Measurements from ENCODE around the gene KDM4C. TPM values are rescaled to one million over a fixed set of nuclear protein-coding genes. Genes with fewer than 3 reads are reported as not detected.

The KDM4C gene
- total RNA-seq, 1 donor from 2014 or later: 12.7 TPM

DNA sequence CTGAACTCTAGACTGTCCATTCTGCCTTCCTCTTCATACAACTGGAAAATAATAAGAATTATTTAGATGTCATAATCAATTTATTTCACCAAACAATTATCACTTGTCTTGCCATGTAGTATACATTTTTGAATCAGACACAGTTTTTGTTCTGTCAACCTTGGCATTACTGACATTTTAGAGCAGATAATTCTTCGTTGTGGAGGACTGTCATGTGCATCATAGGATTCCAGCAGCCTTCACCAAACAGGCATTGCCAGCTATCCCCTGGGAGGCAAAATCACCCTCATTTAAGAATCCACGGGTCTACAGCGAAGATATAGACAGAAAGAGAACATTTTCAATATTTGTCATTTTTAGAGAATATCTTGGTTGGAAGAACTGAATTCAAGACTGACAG lies 293.9 kb downstream of the KDM4C start:
- no peak for DNase-seq (ENCODE audit: low spot score in 2 of 2)
- H3K9me3 ChIP-seq: no peaks in the 10 kb centered on the region
- H3K27me3 ChIP-seq: no peaks in the 10 kb centered on the region
- intact Hi-C loops (cut with DNase I): no loop called here
- TF ChIP-seq, protein P1, sequence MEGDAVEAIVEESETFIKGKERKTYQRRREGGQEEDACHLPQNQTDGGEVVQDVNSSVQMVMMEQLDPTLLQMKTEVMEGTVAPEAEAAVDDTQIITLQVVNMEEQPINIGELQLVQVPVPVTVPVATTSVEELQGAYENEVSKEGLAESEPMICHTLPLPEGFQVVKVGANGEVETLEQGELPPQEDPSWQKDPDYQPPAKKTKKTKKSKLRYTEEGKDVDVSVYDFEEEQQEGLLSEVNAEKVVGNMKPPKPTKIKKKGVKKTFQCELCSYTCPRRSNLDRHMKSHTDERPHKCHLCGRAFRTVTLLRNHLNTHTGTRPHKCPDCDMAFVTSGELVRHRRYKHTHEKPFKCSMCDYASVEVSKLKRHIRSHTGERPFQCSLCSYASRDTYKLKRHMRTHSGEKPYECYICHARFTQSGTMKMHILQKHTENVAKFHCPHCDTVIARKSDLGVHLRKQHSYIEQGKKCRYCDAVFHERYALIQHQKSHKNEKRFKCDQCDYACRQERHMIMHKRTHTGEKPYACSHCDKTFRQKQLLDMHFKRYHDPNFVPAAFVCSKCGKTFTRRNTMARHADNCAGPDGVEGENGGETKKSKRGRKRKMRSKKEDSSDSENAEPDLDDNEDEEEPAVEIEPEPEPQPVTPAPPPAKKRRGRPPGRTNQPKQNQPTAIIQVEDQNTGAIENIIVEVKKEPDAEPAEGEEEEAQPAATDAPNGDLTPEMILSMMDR (IDR thresholded peaks at IDR 0.05): no peak
- no peak overlapping the region for H3K4me3 ChIP-seq
- H3K36me3 ChIP-seq: peaks cover 0 to 7% of the 10 kb centered on the region in 2 donors
- no peaks in the 10 kb centered on the region for H3K4me1 ChIP-seq
- no peak overlapping the region for H3K27ac ChIP-seq

DNA sequence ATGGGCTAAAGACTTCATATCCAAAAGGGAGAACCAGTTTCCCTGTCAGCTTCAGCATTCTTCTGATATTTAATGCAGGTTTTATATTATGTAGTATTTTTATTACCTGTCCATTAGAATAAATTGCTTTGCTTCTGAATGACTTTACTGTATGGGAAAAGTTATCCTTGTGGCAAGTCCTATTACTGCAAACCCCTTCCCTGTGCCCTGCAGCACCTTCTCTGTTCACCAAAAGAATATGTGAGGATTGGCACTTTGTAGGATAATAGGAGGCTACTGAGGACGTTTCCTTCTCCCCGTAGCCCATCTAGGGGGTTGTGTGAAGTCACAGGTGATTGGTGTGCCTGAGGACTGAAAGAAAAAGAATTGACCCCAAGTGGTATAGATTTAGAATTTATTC lies 296.1 kb downstream of the KDM4C start:
- TF ChIP-seq, protein P1 (IDR thresholded peaks at IDR 0.05): no peak
- Histone ChIP-seq H3K4me3 (no peak overlapping the region), H3K9me3 (no peaks in the 10 kb centered on the region), H3K36me3 (no peaks in the 10 kb centered on the region), H3K27ac (no peak overlapping the region), H3K27me3 (no peaks in the 10 kb centered on the region), H3K4me1 (no peaks in the 10 kb centered on the region)
- DNase-seq (ENCODE audit: low spot score in 2 of 2): no peak
- intact Hi-C loops (cut with DNase I): no loop called here

DNA sequence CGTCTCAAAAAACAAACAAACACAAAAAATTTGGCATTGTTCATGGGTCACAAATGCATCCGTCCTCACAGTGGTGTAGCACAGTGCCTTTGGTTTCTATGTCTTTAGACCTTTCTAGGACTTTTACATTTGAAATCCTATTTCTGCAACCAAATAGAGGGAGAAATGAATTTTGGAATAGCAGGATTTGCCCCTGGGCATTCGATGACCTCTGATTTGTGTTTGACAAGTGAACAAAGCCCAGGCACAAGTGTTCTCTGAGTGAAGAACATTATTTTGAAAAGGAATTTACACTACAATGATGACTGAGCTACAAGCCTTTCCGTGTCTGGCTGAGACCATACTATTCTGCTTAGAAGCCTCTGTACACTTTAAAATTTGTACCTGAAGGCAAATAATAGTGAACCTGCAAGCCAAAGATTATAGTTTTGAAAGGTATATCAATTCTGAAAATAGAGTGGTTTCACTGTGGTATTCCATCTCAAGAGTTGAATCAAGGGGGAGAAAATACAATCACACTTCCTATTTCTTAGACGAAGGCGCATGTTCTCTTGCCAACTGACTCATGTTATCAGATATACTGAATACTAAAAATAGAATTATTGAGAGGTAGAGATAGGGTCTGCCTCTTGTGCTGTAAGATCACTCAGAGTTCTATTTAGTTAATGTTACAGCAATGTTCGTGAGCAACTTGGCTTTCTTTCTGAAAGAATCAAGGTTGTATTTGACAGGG lies 297.6 kb downstream of the KDM4C start:
- no peak overlapping the region for H3K4me3 ChIP-seq
- H3K27ac ChIP-seq: no peak overlapping the region
- no peaks in the 10 kb centered on the region for H3K27me3 ChIP-seq
- no peaks in the 10 kb centered on the region for H3K36me3 ChIP-seq
- TF ChIP-seq, protein P1 (IDR thresholded peaks at IDR 0.05): no peak
- H3K9me3 ChIP-seq: no peaks in the 10 kb centered on the region
- intact Hi-C loops (cut with DNase I): no loop called here
- no peak for DNase-seq (ENCODE audit: low spot score in 2 of 2)
- H3K4me1 ChIP-seq: no peaks in the 10 kb centered on the region

DNA sequence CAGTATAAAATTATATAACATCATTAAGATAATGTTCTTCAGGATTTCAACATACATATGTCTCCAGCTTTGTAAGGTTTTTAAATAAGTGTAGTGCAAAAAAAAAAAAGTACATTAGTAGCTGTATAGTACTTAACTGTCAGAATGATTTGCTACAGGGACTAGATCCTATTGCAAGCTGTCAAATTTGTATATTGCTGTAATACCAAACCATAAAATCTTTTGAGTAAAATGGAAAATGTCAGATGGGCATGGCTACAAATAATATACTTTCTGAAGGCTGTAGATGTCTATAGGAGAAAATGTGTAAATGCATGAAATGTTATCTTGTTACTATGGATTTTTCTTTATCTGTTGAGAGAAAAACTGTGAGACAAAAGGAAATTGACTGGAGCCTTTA lies 298.5 kb downstream of the KDM4C start:
- intact Hi-C loops (cut with DNase I): no loop called here
- no peaks in the 10 kb centered on the region for H3K9me3 ChIP-seq
- TF ChIP-seq, protein P1 (IDR thresholded peaks at IDR 0.05): no peak

DNA sequence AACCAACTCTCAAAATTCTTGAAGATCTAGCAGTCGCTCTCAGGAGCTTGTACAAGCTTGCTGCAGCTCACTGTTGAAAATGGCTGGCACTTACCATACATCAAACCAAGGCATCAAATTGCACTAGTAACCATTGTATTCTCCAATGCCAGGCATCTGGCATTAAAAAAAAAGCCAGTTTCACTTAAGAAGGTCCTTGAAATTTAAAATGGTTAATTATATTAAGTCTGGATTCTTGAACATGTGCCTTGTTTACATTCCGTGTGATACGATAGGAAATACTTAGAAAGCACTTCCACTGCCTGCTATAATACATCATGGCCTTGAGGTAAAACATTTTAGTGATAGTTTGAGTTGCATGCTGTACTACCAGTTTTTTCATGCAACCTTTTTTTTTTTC lies 300.7 kb downstream of the KDM4C start:
- TF ChIP-seq, protein P1 (IDR thresholded peaks at IDR 0.05): no peak
- DNase-seq (ENCODE audit: low spot score in 2 of 2): no peak
- Histone ChIP-seq H3K4me1 (no peaks in the 10 kb centered on the region), H3K36me3 (no peaks in the 10 kb centered on the region), H3K4me3 (no peak overlapping the region), H3K27ac (no peak overlapping the region), H3K9me3 (no peaks in the 10 kb centered on the region), H3K27me3 (no peaks in the 10 kb centered on the region)
- intact Hi-C loops (cut with DNase I): no loop called here

More for the DNA sequence above, 298.5 kb downstream of the KDM4C start:
- H3K27me3 ChIP-seq: no peaks in the 10 kb centered on the region
- H3K4me3 ChIP-seq: no peak overlapping the region
- DNase-seq (ENCODE audit: low spot score in 2 of 2): no peak
- H3K27ac ChIP-seq: no peak overlapping the region
- no peaks in the 10 kb centered on the region for H3K4me1 ChIP-seq
- H3K36me3 ChIP-seq: no peaks in the 10 kb centered on the region
